Mesodermal cell (in vitro differentiated cells): Measurements from ENCODE around the gene GHITM.
"Not testable (repeated sequence)": the region's sequence is repeated elsewhere in the genome, so short reads cannot be mapped to it uniquely, and the experiment has no call there.

Source experiments
- H3K27ac ChIP-seq: 2 replicates; pipeline ENCODE4 v1.7.0; 2013; ENCODE audit warnings: mild to moderate bottlenecking, low read depth, low read length, moderate library complexity; ENCODE audit not compliant: severe bottlenecking
- H3K36me3 ChIP-seq: 2 replicates; pipeline ENCODE4 v1.7.1; 2013; ENCODE audit warnings: mild to moderate bottlenecking, low read length, moderate library complexity; ENCODE audit not compliant: control insufficient read depth, insufficient read depth
- H3K4me1 ChIP-seq: one replicate; pipeline ENCODE4 v1.7.1; 2013; ENCODE audit warnings: mild to moderate bottlenecking, low read length; ENCODE audit not compliant: insufficient read depth, control insufficient read depth, poor library complexity, severe bottlenecking
- H3K4me3 ChIP-seq: 2 replicates; pipeline ENCODE4 v1.7.0; 2013; ENCODE audit warnings: low read length, control low read depth, mild to moderate bottlenecking; ENCODE audit not compliant: insufficient read depth, poor library complexity, severe bottlenecking; ENCODE audit errors: extremely low read depth
- H3K9me3 ChIP-seq: 2 replicates; pipeline ENCODE4 v1.7.1; 2013; ENCODE audit warnings: mild to moderate bottlenecking, low read length, moderate library complexity; ENCODE audit not compliant: control insufficient read depth
- WGBS, 2 experiments: methylation state at CpG; one replicate each; pipeline ENCODE4 v1.1.5; 2013; ENCODE audit warnings: missing lambda C conversion rate in 2 of 2; ENCODE audit not compliant: insufficient coverage in 2 of 2; 5-methylcytosine and 5-hydroxymethylcytosine counted together

Gene GHITM

GRCh38 chr10:84176836-84177474, 37.6 kb downstream of the GHITM start:
- no peaks in the 10 kb centered on the region for H3K36me3 ChIP-seq
- H3K27ac ChIP-seq: no peak overlapping the region
- H3K4me1 ChIP-seq: no peaks in the 10 kb centered on the region
- 87 to 89% methylated on average over 1 to 4 of the region's 4 CpGs for WGBS, 2 experiments
- no peaks in the 10 kb centered on the region for H3K9me3 ChIP-seq
- H3K4me3 ChIP-seq: no peak overlapping the region

- Histone ChIP-seq H3K9me3 (no peaks in the 10 kb centered on the region), H3K4me3 (no peak overlapping the region), H3K36me3 (no peaks in the 10 kb centered on the region), H3K27ac (no peak overlapping the region), H3K4me1 (no peaks in the 10 kb centered on the region)
- WGBS, 2 experiments: 78 to 91% methylated on average over 3 to 4 of the region's 8 CpGs
These were observed 38.3 kb downstream of the GHITM start for GRCh38 chr10:84177541-84178141.

GRCh38 chr10:84178160-84178609, 38.9 kb downstream of the GHITM start:
- Histone ChIP-seq H3K4me3 (no peak overlapping the region), H3K9me3 (no peaks in the 10 kb centered on the region), H3K36me3 (no peaks in the 10 kb centered on the region), H3K27ac (no peak overlapping the region), H3K4me1 (no peaks in the 10 kb centered on the region)
- WGBS, 2 experiments: 78 to 86% methylated on average over 3 of the region's 3 CpGs

- Histone ChIP-seq H3K9me3 (no peaks in the 10 kb centered on the region), H3K4me1 (no peaks in the 10 kb centered on the region), H3K36me3 (no peaks in the 10 kb centered on the region), H3K27ac (no peak overlapping the region), H3K4me3 (no peak overlapping the region)
- WGBS, 2 experiments: 81 to 82% methylated on average over 11 of the region's 12 CpGs
These were observed 39.9 kb downstream of the GHITM start for GRCh38 chr10:84179059-84179710.

GRCh38 chr10:84180386-84180785, 41.1 kb downstream of the GHITM start:
- not testable (repeated sequence) for H3K4me3 ChIP-seq, H3K27ac ChIP-seq, H3K9me3 ChIP-seq, H3K36me3 ChIP-seq, H3K4me1 ChIP-seq
- WGBS, 2 experiments: 77 to 82% methylated on average over 4 to 11 of the region's 22 CpGs

- Histone ChIP-seq H3K4me1 (no peaks in the 10 kb centered on the region), H3K4me3 (no peak overlapping the region), H3K9me3 (no peaks in the 10 kb centered on the region), H3K36me3 (no peaks in the 10 kb centered on the region), H3K27ac (no peak overlapping the region)
- 95 to 96% methylated on average over 3 to 4 of the region's 5 CpGs for WGBS, 2 experiments
These were observed 42.3 kb downstream of the GHITM start for GRCh38 chr10:84181631-84182030.

GRCh38 chr10:84184517-84184916, 45.2 kb downstream of the GHITM start:
- Histone ChIP-seq H3K36me3 (no peaks in the 10 kb centered on the region), H3K9me3 (no peaks in the 10 kb centered on the region), H3K27ac (no peak overlapping the region), H3K4me1 (no peaks in the 10 kb centered on the region), H3K4me3 (no peak overlapping the region)
- 82 to 87% methylated on average over 3 to 4 of the region's 4 CpGs for WGBS, 2 experiments

GRCh38 chr10:84185526-84186175, 46.3 kb downstream of the GHITM start:
- H3K4me3 ChIP-seq: no peak overlapping the region
- H3K4me1 ChIP-seq: no peaks in the 10 kb centered on the region
- no peaks in the 10 kb centered on the region for H3K9me3 ChIP-seq
- H3K36me3 ChIP-seq: no peaks in the 10 kb centered on the region
- WGBS, 2 experiments: 78 to 83% methylated on average over 7 to 11 of the region's 11 CpGs
- H3K27ac ChIP-seq: no peak overlapping the region

GRCh38 chr10:84188815-84189214, 49.5 kb downstream of the GHITM start:
- 76 to 83% methylated on average over 3 of the region's 3 CpGs for WGBS, 2 experiments
- Histone ChIP-seq H3K9me3 (no peaks in the 10 kb centered on the region), H3K4me3 (no peak overlapping the region), H3K4me1 (peaks cover under 1% of the 10 kb centered on the region), H3K36me3 (no peaks in the 10 kb centered on the region), H3K27ac (no peak overlapping the region)

GRCh38 chr10:84190621-84191020, 51.3 kb downstream of the GHITM start:
- Histone ChIP-seq H3K4me1 (peaks cover 8% of the 10 kb centered on the region), H3K36me3 (no peaks in the 10 kb centered on the region), H3K9me3 (no peaks in the 10 kb centered on the region), H3K4me3 (no peak overlapping the region), H3K27ac (no peak overlapping the region)
- 82 to 100% methylated on average over 3 of the region's 3 CpGs for WGBS, 2 experiments
